ENCODE measurements around the gene STAT6.

DNA sequence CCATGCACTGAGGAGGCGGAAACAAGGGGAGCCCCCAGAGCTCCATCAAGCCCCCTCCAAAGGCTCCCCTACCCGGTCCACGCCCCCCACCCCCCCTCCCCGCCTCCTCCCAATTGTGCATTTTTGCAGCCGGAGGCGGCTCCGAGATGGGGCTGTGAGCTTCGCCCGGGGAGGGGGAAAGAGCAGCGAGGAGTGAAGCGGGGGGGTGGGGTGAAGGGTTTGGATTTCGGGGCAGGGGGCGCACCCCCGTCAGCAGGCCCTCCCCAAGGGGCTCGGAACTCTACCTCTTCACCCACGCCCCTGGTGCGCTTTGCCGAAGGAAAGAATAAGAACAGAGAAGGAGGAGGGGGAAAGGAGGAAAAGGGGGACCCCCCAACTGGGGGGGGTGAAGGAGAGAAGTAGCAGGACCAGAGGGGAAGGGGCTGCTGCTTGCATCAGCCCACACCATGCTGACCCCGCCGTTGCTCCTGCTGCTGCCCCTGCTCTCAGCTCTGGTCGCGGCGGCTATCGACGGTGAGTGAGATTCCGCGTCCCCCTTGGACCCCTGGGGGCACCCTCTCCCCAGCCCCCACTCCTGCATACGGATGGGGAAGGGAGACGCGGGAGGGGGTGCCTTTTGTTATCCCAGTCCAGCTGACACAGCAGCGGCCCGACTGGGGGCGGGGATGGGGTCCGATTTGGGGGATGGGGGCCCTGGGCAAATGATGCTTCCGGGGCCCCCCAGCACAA, 17.5 kb upstream of the STAT6 start:
- TF ChIP-seq EZH2 (IDR thresholded peaks at IDR 0.05) (no peak), POLR2AphosphoS5 (IDR thresholded peaks at IDR 0.05; ENCODE audit: borderline replicate concordance, low read depth, low read length) (no peak), FOXP2 (optimal IDR thresholded peaks at IDR 0.05; ENCODE audit: control extremely low read depth, extremely low read length, insufficient read depth) (no peak)
